Type B pancreatic cell (in vitro differentiated cells): ENCODE results near the gene DNAJB14. TPM values are rescaled to one million over a fixed set of nuclear protein-coding genes. Genes with fewer than 3 reads are reported as not detected.

ENCODE experiments used
- DNase-seq: peaks from one replicate; pipeline ENCODE4 v3.0.0; 2021; ENCODE audit warnings: mixed read lengths; ENCODE audit not compliant: unreplicated experiment; ENCODE audit errors: extremely low spot score
- H3K27ac Mint-ChIP-seq: 2 replicates; pipeline ENCODE4 v1.8.0; 2021; ENCODE audit warnings: mild to moderate bottlenecking, mixed read lengths
- H3K27me3 Mint-ChIP-seq: 2 replicates; pipeline ENCODE4 v1.8.0; 2021; ENCODE audit warnings: mixed read lengths
- H3K36me3 Mint-ChIP-seq: 2 replicates; pipeline ENCODE4 v1.8.0; 2021; ENCODE audit warnings: mixed read lengths
- H3K4me1 Mint-ChIP-seq: one replicate; pipeline ENCODE4 v1.8.0; 2021; ENCODE audit warnings: mixed read lengths; ENCODE audit not compliant: unreplicated experiment
- H3K4me3 Mint-ChIP-seq: 2 replicates; pipeline ENCODE4 v1.8.0; 2021; ENCODE audit warnings: mild to moderate bottlenecking, mixed read lengths
- H3K9me3 Mint-ChIP-seq: 2 replicates; pipeline ENCODE4 v1.8.0; 2021; ENCODE audit warnings: mixed read lengths
- CTCF ChIP-seq: fragments of 200-600 bp; sonication (generic); conservative IDR thresholded peaks from 2 replicates; pipeline ENCODE4 v1.5.0; 2021; ENCODE audit warnings: antibody characterized with exemption, mild to moderate bottlenecking
- long read RNA-seq: library from polyadenylated mRNA; unstranded; transcript quantifications from one replicate; pipeline ENCODE4 v2.0.0, GENCODE V29; 2020
- total RNA-seq: library from RNA; stranded (reverse); gene quantifications from 2 replicates; pipeline ENCODE4 v1.2.1, GENCODE V29; 2021; ENCODE audit warnings: low replicate concordance

Gene DNAJB14
- total RNA-seq, result 39.8 and 43.5 TPM in 2 replicates
- long read RNA-seq, full-length matches to known transcripts, result 106 of 119 reads
- long read RNA-seq, partial matches to known transcripts, result 3 of 119 reads
- long read RNA-seq, other reads (novel, unspliced or antisense), result 10 of 119 reads

- peak within 1 kb of the TSS; percentile 96 for H3K27ac Mint-ChIP-seq
- DNase-seq, result peak; percentile 83
- peaks cover 25% of the 10 kb centered on the region for H3K4me1 Mint-ChIP-seq
- no peaks in the 10 kb centered on the region for H3K27me3 Mint-ChIP-seq
- H3K9me3 Mint-ChIP-seq, result no peaks in the 10 kb centered on the region
- peak within 1 kb of the TSS; percentile 99 for H3K4me3 Mint-ChIP-seq
- no peak for TF ChIP-seq CTCF
- H3K36me3 Mint-ChIP-seq, result peaks cover 25% of the 10 kb centered on the region
Measured at GRCh38 chr4:99946356-99947189, at the start of gene DNAJB14. Gene DNAJB14, minus strand, starts transcription at chr4:99946618. Its CDS starts 47 bp downstream, at chr4:99946571.

GRCh38 chr4:99991741-99992140 is 45.3 kb upstream of the DNAJB14 start:
- no peak overlapping the region for H3K27ac Mint-ChIP-seq

GRCh38 chr4:99987681-99988080 is 41.3 kb upstream of the DNAJB14 start:
- H3K4me1 Mint-ChIP-seq, result peaks cover 9% of the 10 kb centered on the region
- TF ChIP-seq CTCF, result no peak
- H3K36me3 Mint-ChIP-seq, result no peaks in the 10 kb centered on the region
- no peak for DNase-seq
- H3K27me3 Mint-ChIP-seq, result no peaks in the 10 kb centered on the region
- H3K4me3 Mint-ChIP-seq, result no peak overlapping the region
- no peaks in the 10 kb centered on the region for H3K9me3 Mint-ChIP-seq
- no peak overlapping the region for H3K27ac Mint-ChIP-seq

More at GRCh38 chr4:99991741-99992140, 45.3 kb upstream of the DNAJB14 start:
- Mint-ChIP-seq H3K36me3 (no peaks in the 10 kb centered on the region), H3K27me3 (no peaks in the 10 kb centered on the region), H3K4me3 (no peak overlapping the region), H3K4me1 (peaks cover 9% of the 10 kb centered on the region), H3K9me3 (no peaks in the 10 kb centered on the region)
- TF ChIP-seq CTCF, result no peak
- no peak for DNase-seq

GRCh38 chr4:99986792-99987191 is 40.4 kb upstream of the DNAJB14 start:
- H3K4me3 Mint-ChIP-seq, result no peak overlapping the region
- no peak overlapping the region for H3K27ac Mint-ChIP-seq
- no peaks in the 10 kb centered on the region for H3K9me3 Mint-ChIP-seq
- DNase-seq, result no peak
- H3K36me3 Mint-ChIP-seq, result no peaks in the 10 kb centered on the region
- H3K4me1 Mint-ChIP-seq, result peaks cover 1% of the 10 kb centered on the region
- H3K27me3 Mint-ChIP-seq, result no peaks in the 10 kb centered on the region
- TF ChIP-seq CTCF, result no peak

- Mint-ChIP-seq H3K27ac (no peak overlapping the region), H3K4me1 (no peaks in the 10 kb centered on the region), H3K27me3 (no peaks in the 10 kb centered on the region), H3K9me3 (peaks cover 4% of the 10 kb centered on the region), H3K4me3 (no peak overlapping the region), H3K36me3 (no peaks in the 10 kb centered on the region)
- no peak for TF ChIP-seq CTCF
- DNase-seq, result no peak
Measured at GRCh38 chr4:99983289-99983943, 37.0 kb upstream of the DNAJB14 start.
